MG63 (cell line): ENCODE measurements around the gene CADPS. TPM values are rescaled to one million over a fixed set of nuclear protein-coding genes. Genes with fewer than 3 reads are reported as not detected.

Source experiments
- DNase-seq: peaks from one replicate; pipeline ENCODE4 v3.0.0-alpha.2; 2020
- H3K27me3 ChIP-seq: fragments of 250-450 bp; sonication (Bioruptor Pico); 2 replicates; pipeline ENCODE4 v1.5.1; 2020; ENCODE audit warnings: mild to moderate bottlenecking, moderate library complexity
- H3K36me3 ChIP-seq: fragments of 250-450 bp; sonication (Bioruptor Pico); 2 replicates; pipeline ENCODE4 v1.5.1; 2020; ENCODE audit warnings: mild to moderate bottlenecking, moderate library complexity
- H3K4me3 ChIP-seq: fragments of 250-450 bp; sonication (Bioruptor Pico); 2 replicates; pipeline ENCODE4 v1.5.1; 2020; ENCODE audit warnings: mild to moderate bottlenecking, moderate library complexity
- H3K9me3 ChIP-seq: fragments of 250-450 bp; sonication (Bioruptor Pico); 2 replicates; pipeline ENCODE4 v1.5.1; 2020; ENCODE audit warnings: mild to moderate bottlenecking, moderate library complexity
- total RNA-seq: library from RNA; depleted of rRNA; stranded (reverse); fragments of >200 nt; shearing (Covaris generic); gene quantifications from 2 replicates; pipeline ENCODE4 v1.2.3, GENCODE V29; 2014; ENCODE audit warnings: low replicate concordance; rRNA removed

Gene CADPS
- total RNA-seq: 0.07 and 0.22 TPM in 2 replicates

- no peaks in the 10 kb centered on the region for H3K9me3 ChIP-seq
- peaks cover 11% of the 10 kb centered on the region for H3K27me3 ChIP-seq
- H3K36me3 ChIP-seq: no peaks in the 10 kb centered on the region
- peak; percentile 21 for DNase-seq
- peak within 1 kb of the TSS; percentile 33 for H3K4me3 ChIP-seq
These were observed at the start of gene CADPS for GRCh38 chr3:62874711-62875557. Gene CADPS, minus strand, starts transcription at chr3:62875416. Its CDS starts 387 bp downstream, at chr3:62875029.

DNA sequence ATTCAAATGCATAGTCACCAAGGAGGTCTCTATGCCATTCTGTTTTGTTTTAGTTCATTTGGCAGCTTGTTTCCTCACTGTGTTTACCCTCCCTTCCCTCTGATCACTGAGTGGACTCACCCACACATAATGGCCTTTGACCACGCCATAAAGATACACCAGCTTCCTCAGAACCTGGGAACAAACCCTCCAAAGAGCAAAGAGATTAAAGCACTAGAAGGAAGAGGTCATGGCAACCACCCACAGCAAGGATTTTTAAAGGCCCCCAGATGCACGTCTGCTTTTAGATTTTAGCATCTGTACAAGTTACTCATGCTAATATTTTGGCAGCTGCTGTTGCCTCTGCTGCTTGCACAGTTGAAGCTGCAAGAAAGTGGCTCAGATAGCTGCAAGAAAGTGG lies 47.9 kb upstream of the CADPS start:
- Histone ChIP-seq H3K36me3 (no peaks in the 10 kb centered on the region), H3K4me3 (no peak overlapping the region), H3K27me3 (no peaks in the 10 kb centered on the region), H3K9me3 (no peaks in the 10 kb centered on the region)
- peak; percentile 5 for DNase-seq

GRCh38 chr3:62922326-62922725 lies 47.1 kb upstream of the CADPS start:
- DNase-seq: peak; percentile 12
- H3K4me3 ChIP-seq: no peak overlapping the region
- H3K36me3 ChIP-seq: no peaks in the 10 kb centered on the region
- no peaks in the 10 kb centered on the region for H3K27me3 ChIP-seq
- no peaks in the 10 kb centered on the region for H3K9me3 ChIP-seq

DNA sequence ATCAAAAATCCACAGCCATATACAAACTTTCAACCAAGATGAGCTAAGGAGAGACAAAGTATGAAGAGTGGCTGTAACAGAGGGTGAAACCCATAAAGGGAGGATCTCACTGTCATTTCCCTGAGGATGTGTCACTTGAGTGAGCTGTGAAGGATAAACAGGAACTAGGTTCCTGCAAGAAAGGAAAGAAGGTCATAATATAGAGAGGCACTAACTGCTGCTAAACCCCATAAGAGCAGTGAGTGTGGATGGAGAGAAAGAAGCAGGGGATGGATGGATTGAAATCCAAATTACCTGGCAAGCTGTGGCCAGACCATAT lies 45.2 kb upstream of the CADPS start:
- Histone ChIP-seq H3K36me3 (no peaks in the 10 kb centered on the region), H3K9me3 (no peaks in the 10 kb centered on the region), H3K27me3 (no peaks in the 10 kb centered on the region), H3K4me3 (no peak overlapping the region)
- no peak for DNase-seq

GRCh38 chr3:62919784-62920465 lies 44.7 kb upstream of the CADPS start:
- no peaks in the 10 kb centered on the region for H3K27me3 ChIP-seq
- H3K36me3 ChIP-seq: no peaks in the 10 kb centered on the region
- H3K9me3 ChIP-seq: no peaks in the 10 kb centered on the region
- no peak for DNase-seq
- H3K4me3 ChIP-seq: no peak overlapping the region

- no peak overlapping the region for H3K4me3 ChIP-seq
- no peaks in the 10 kb centered on the region for H3K27me3 ChIP-seq
- H3K9me3 ChIP-seq: no peaks in the 10 kb centered on the region
- DNase-seq: no peak
- H3K36me3 ChIP-seq: no peaks in the 10 kb centered on the region
These were observed 43.6 kb upstream of the CADPS start for GRCh38 chr3:62918777-62919176.

DNA sequence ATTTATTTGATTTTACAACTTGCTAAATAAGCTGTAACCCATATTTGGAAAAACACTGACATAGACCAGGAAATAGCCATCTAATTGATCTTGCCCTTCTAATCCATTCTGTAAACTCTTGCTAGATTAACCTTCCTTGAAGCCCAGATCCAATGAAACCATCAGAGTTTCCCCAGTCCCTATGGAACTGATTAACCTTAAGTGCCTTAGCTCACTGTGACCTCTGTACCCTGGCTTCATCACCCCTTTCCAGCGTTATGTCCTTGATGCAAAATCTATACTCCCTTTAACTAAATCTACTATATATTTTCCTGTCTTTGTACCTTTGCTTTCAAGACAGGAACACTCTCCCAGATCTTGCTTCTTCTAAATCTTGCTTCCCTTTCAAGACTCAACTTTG lies 42.9 kb upstream of the CADPS start:
- H3K4me3 ChIP-seq: no peak overlapping the region
- no peak for DNase-seq
- no peaks in the 10 kb centered on the region for H3K36me3 ChIP-seq
- H3K9me3 ChIP-seq: no peaks in the 10 kb centered on the region
- H3K27me3 ChIP-seq: no peaks in the 10 kb centered on the region

- Histone ChIP-seq H3K4me3 (no peak overlapping the region), H3K36me3 (no peaks in the 10 kb centered on the region), H3K9me3 (no peaks in the 10 kb centered on the region), H3K27me3 (no peaks in the 10 kb centered on the region)
- peak; percentile 18 for DNase-seq
These were observed 36.3 kb upstream of the CADPS start for GRCh38 chr3:62911526-62911925.

GRCh38 chr3:62905331-62905730 lies 30.1 kb upstream of the CADPS start:
- Histone ChIP-seq H3K27me3 (no peaks in the 10 kb centered on the region), H3K9me3 (no peaks in the 10 kb centered on the region), H3K36me3 (no peaks in the 10 kb centered on the region), H3K4me3 (no peak overlapping the region)
- DNase-seq: no peak

DNA sequence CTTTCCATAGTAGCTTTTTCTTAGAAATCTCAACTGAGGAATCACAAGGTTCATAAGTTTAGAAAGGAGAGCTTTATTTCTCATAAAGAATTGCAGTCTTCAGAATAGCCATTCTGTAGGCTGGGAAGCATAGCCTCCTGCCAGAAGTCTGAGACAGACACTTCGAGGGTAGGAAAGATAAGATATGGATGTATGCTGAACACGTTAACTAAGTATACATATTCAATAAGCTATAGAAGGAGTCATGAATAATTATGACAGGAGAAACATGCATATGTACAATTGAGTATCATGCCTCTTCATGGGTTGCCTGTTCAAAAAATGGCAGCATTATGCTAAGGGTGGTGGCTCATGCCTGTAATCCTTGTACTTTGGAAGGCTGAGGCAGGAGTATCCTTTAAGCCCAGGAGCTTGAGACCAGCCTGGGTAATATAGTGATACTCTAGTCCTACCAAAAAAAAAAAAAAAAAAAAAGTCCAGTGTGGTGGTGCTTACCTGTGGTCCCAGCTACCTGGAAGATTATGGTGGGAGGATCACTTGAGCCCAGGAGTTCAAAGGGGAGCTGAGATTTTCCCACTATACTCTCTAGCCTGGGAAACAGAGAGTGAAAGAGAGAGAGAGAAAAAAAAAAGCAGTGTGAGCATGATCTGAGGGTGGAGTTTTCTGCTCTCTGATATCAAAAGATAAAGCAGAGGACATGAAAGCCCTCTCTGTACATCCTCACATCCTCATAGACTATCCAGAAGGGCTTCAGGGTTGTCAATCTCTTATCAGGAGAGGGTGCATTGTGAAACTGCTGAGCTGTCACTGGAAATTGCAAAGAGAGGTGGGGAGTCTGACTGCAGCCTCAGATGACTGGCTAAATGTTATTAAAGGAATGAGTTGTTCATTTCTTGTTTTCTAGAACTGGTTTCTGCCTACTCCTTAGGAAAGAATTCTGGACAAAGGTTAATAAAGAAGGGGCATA lies 23.6 kb upstream of the CADPS start:
- Histone ChIP-seq H3K9me3 (no peaks in the 10 kb centered on the region), H3K27me3 (no peaks in the 10 kb centered on the region), H3K36me3 (no peaks in the 10 kb centered on the region), H3K4me3 (no peak overlapping the region)
- DNase-seq: no peak

DNA sequence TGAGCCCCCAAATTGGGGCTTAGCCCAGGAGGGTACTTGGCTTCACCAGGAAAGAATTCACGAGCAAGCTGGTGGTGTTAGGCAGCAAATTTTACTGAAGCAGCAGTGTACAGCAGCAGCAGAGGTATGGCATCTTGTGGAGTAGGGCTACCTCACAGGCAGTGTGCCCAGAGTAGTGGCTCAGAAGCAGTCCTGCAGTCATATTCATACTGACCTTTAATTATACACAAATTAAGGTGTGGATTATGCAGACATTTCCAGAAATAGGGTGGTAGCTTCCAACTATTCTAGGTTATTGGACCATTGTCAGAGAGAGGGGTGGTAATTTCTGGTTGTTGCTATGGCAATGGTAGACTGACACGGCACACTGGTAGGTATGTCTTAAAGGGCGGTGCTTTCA lies 20.7 kb upstream of the CADPS start:
- no peaks in the 10 kb centered on the region for H3K9me3 ChIP-seq
- H3K27me3 ChIP-seq: no peaks in the 10 kb centered on the region
- no peaks in the 10 kb centered on the region for H3K36me3 ChIP-seq
- H3K4me3 ChIP-seq: no peak overlapping the region
- DNase-seq: no peak

- H3K4me3 ChIP-seq: no peak overlapping the region
- no peaks in the 10 kb centered on the region for H3K36me3 ChIP-seq
- no peaks in the 10 kb centered on the region for H3K9me3 ChIP-seq
- no peaks in the 10 kb centered on the region for H3K27me3 ChIP-seq
- no peak for DNase-seq
These were observed 17.7 kb upstream of the CADPS start for GRCh38 chr3:62892951-62893350.

- H3K9me3 ChIP-seq: no peaks in the 10 kb centered on the region
- no peaks in the 10 kb centered on the region for H3K36me3 ChIP-seq
- no peak overlapping the region for H3K4me3 ChIP-seq
- H3K27me3 ChIP-seq: no peaks in the 10 kb centered on the region
- no peak for DNase-seq
These were observed 16.8 kb upstream of the CADPS start for GRCh38 chr3:62892045-62892444.

DNA sequence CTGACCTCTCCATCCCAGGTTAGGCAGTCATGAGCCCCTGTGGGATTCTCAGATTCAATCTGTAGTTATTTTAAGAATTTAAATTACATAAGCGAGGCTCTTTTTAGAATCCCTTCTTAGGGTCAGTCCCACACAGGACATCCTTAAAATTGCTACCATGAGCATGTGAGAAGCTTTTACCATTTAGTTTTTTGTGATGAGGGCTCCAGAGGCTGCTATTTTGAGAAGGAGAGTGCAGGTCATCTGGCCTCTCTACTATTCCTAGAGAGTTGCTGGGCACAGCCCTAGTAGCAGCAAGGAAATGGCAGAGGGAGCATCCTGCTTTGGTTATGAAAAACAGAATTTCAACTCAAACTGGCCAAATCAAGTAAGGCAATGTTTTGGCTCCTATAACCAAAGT lies 13.6 kb upstream of the CADPS start:
- H3K4me3 ChIP-seq: no peak overlapping the region
- H3K9me3 ChIP-seq: no peaks in the 10 kb centered on the region
- no peaks in the 10 kb centered on the region for H3K27me3 ChIP-seq
- H3K36me3 ChIP-seq: no peaks in the 10 kb centered on the region
- no peak for DNase-seq

- Histone ChIP-seq H3K4me3 (no peak overlapping the region), H3K27me3 (no peaks in the 10 kb centered on the region), H3K9me3 (no peaks in the 10 kb centered on the region), H3K36me3 (no peaks in the 10 kb centered on the region)
- no peak for DNase-seq
These were observed 13.0 kb upstream of the CADPS start for GRCh38 chr3:62888180-62888579.

- Histone ChIP-seq H3K9me3 (no peaks in the 10 kb centered on the region), H3K36me3 (no peaks in the 10 kb centered on the region), H3K27me3 (no peaks in the 10 kb centered on the region), H3K4me3 (no peak overlapping the region)
- DNase-seq: no peak
These were observed 9.9 kb upstream of the CADPS start for GRCh38 chr3:62885136-62885535.
